HEK293 (cell line): ENCODE results near the gene SPATS1.
A peak's percentile ranks its signal among the peaks of the same experiment; 100 is the strongest.
"Not testable (repeated sequence)": the region's sequence is repeated elsewhere in the genome, so short reads cannot be mapped to it uniquely, and the experiment has no call there.

Experiments
- CTCF ChIA-PET: fragments of 350-600 bp; formaldehyde crosslinking; extraction: SDS; loops from one replicate; lab custom pipeline; 2021; ENCODE audit warnings: antibody characterized with exemption; lab: Yijun Ruan, JAX
- POLR2A ChIA-PET: fragments of 300-600 bp; formaldehyde crosslinking; extraction: SDS; loops from one replicate; lab custom pipeline; 2020; ENCODE audit warnings: antibody characterized with exemption, inconsistent platforms; lab: Yijun Ruan, JAX
- H3K27ac ChIP-seq: fragments of 200-500 bp; sonication (Bioruptor generic); 2 replicates; pipeline ENCODE4 v1.5.1; 2014; ENCODE audit warnings: low read depth, low read length, control low read depth, inconsistent platforms; ENCODE audit errors: extremely low read depth
- H3K36me3 ChIP-seq, 2 experiments: fragments of 200-500 bp in 1 of 2; sonication (Bioruptor generic) in 1 of 2; 1 replicate in 1 of 2; 2 replicates in 1 of 2; pipeline ENCODE4 v1.5.1; 2014 to 2017; ENCODE audit warnings: inconsistent platforms in 2 of 2, low read length in 2 of 2; ENCODE audit not compliant: control insufficient read depth in 2 of 2, insufficient read depth in 1 of 2
- H3K4me1 ChIP-seq: fragments of 200-500 bp; sonication (Bioruptor generic); 2 replicates; pipeline ENCODE4 v1.5.1; 2014; ENCODE audit warnings: mild to moderate bottlenecking, low read length, inconsistent platforms; ENCODE audit not compliant: control insufficient read depth, insufficient read depth
- H3K4me3 ChIP-seq: 2 replicates; pipeline ENCODE4 v1.5.1; 2011; ENCODE audit warnings: low read depth, mild to moderate bottlenecking, control low read depth, low read length, moderate library complexity
- H3K9me3 ChIP-seq: fragments of 200-500 bp; sonication (Bioruptor generic); 2 replicates; pipeline ENCODE4 v1.5.1; 2014; ENCODE audit warnings: low read depth, low read length, inconsistent platforms; ENCODE audit not compliant: control insufficient read depth, insufficient read depth
- BCL11B ChIP-seq: fragments of 450-650 bp; formaldehyde crosslinking; IDR thresholded peaks from 2 replicates; pipeline ENCODE4 v1.5.1; 2016; ENCODE audit warnings: low read depth, missing biosample characterization, missing genetic modification characterization
- GLIS1 ChIP-seq: fragments of 450-650 bp; formaldehyde crosslinking; IDR thresholded peaks from 2 replicates; pipeline ENCODE4 v1.5.1; 2016; ENCODE audit warnings: missing biosample characterization, missing genetic modification characterization
- HOXD13 ChIP-seq: sonication (generic); formaldehyde crosslinking; IDR thresholded peaks from 2 replicates; pipeline ENCODE4 v1.8.0; 2022; ENCODE audit warnings: missing genetic modification reagents, borderline replicate concordance
- KLF1 ChIP-seq: fragments of 450-650 bp; formaldehyde crosslinking; IDR thresholded peaks from 2 replicates; pipeline ENCODE4 v1.5.1; 2016; ENCODE audit warnings: missing biosample characterization, missing genetic modification characterization
- SCRT2 ChIP-seq: fragments of 450-650 bp; formaldehyde crosslinking; IDR thresholded peaks from 2 replicates; pipeline ENCODE4 v1.5.1; 2016; ENCODE audit warnings: missing biosample characterization, missing genetic modification characterization
- SP2 ChIP-seq: fragments of 450-650 bp; formaldehyde crosslinking; IDR thresholded peaks from 2 replicates; pipeline ENCODE4 v1.5.1; 2016; ENCODE audit warnings: missing biosample characterization, missing genetic modification characterization
- YY1 ChIP-seq: fragments of 450-650 bp; formaldehyde crosslinking; IDR thresholded peaks from 2 replicates; pipeline ENCODE4 v1.5.1; 2018; ENCODE audit warnings: missing biosample characterization, missing genetic modification characterization
- ZNF175 ChIP-seq: fragments of 450-650 bp; formaldehyde crosslinking; IDR thresholded peaks from 2 replicates; pipeline ENCODE4 v1.5.1; 2016; ENCODE audit warnings: missing biosample characterization, missing genetic modification characterization
- ZNF24 ChIP-seq: fragments of 450-650 bp; formaldehyde crosslinking; IDR thresholded peaks from 2 replicates; pipeline ENCODE4 v1.5.1; 2016; ENCODE audit warnings: missing biosample characterization, missing genetic modification characterization
- ZNF366 ChIP-seq: fragments of 450-650 bp; formaldehyde crosslinking; conservative IDR thresholded peaks from 2 replicates; pipeline ENCODE4 v1.5.1; 2016; ENCODE audit warnings: missing biosample characterization, missing genetic modification characterization
- ZNF37A ChIP-seq: fragments of 450-650 bp; IDR thresholded peaks from 2 replicates; pipeline ENCODE4 v1.5.1; 2018; ENCODE audit warnings: missing biosample characterization, missing genetic modification characterization
- ZNF423 ChIP-seq: fragments of 450-650 bp; formaldehyde crosslinking; IDR thresholded peaks from 2 replicates; pipeline ENCODE4 v1.5.1; 2016; ENCODE audit warnings: missing biosample characterization, missing genetic modification characterization
- ZSCAN16 ChIP-seq: fragments of 450-650 bp; formaldehyde crosslinking; IDR thresholded peaks from 2 replicates; pipeline ENCODE4 v1.5.1; 2016; ENCODE audit warnings: missing biosample characterization, missing genetic modification characterization
- TF ChIP-seq, protein P1 (sequence below): fragments of 450-650 bp; formaldehyde crosslinking; IDR thresholded peaks from 2 replicates; pipeline ENCODE4 v1.5.1; 2016; ENCODE audit warnings: missing biosample characterization, missing genetic modification characterization
- TF ChIP-seq, protein P2 (sequence below): fragments of 450-650 bp; formaldehyde crosslinking; IDR thresholded peaks from 2 replicates; pipeline ENCODE4 v1.5.1; 2016; ENCODE audit warnings: missing biosample characterization, missing genetic modification characterization
- TF ChIP-seq, protein P3 (sequence below): fragments of 450-650 bp; formaldehyde crosslinking; IDR thresholded peaks from 2 replicates; pipeline ENCODE4 v1.5.0; 2017; ENCODE audit warnings: missing biosample characterization, missing genetic modification characterization, borderline replicate concordance

SPATS1 gene

DNA sequence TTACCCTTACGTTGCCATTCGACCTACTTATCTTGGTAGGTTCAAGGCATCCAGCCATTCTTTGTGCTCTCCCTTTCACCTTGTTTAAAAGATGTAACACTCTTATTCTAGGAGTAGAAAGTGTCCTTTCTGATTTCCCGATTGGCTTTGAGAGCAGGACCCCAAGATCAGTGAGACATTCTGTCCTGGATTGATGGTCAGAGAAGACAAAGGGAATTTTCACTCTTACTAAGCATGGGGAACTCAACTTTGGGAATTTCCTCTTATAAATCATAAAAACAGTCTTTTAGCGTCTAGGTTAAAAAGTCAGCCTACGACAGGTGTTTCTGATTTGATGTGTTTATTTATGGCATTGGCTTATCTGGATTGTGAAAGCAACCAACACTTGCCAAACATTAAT is 26.5 kb upstream of the SPATS1 start (continued):
- TF ChIP-seq, protein P1, sequence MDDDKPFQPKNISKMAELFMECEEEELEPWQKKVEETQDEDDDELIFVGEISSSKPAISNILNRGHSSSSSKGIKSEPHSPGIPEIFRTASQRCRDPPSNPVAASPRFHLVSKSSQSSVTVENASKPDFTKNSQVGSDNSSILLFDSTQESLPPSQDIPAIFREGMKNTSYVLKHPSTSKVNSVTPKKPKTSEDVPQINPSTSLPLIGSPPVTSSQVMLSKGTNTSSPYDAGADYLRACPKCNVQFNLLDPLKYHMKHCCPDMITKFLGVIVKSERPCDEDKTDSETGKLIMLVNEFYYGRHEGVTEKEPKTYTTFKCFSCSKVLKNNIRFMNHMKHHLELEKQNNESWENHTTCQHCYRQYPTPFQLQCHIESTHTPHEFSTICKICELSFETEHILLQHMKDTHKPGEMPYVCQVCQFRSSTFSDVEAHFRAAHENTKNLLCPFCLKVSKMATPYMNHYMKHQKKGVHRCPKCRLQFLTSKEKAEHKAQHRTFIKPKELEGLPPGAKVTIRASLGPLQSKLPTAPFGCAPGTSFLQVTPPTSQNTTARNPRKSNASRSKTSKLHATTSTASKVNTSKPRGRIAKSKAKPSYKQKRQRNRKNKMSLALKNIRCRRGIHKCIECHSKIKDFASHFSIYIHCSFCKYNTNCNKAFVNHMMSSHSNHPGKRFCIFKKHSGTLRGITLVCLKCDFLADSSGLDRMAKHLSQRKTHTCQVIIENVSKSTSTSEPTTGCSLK (tag by site-specific recombination) = no peak

DNA sequence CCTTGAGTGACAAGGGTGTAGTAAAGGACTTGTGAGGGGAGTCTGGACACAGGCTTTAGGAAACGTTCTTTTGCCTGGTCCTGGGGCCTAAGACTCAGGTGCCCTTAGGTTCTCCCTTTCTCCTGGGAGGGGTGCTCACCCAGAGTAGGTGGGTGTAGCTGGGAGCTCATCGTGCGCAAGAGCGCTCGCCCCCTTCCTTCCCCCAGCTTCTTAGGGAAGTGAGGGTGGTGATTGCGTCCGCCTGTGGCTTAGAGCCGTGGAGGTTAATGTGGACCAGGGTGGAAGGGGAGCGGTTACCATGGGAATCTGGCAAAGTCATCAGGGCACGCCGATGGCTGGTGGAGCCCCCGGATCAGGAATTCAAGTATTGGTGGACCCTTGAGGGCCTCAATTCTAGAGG is 26.0 kb upstream of the SPATS1 start:
- TF ChIP-seq ZNF24 (no peak), SP2 (no peak), YY1 (tag by site-specific recombination) (no peak), BCL11B (tag by site-specific recombination) (no peak), ZNF175 (no peak)
- peaks cover 5% of the 10 kb centered on the region; the same call in 1 of the 2 replicates for H3K4me1 ChIP-seq
- H3K27ac ChIP-seq = no peak overlapping the region
- H3K36me3 ChIP-seq = peaks cover 0 to 7% of the 10 kb centered on the region in 2 experiments; a peak in 1 of 3 replicates
- ChIA-PET CTCF (no interaction called here), POLR2A (no interaction called here)
- H3K4me3 ChIP-seq = no peak overlapping the region
- H3K9me3 ChIP-seq = no peaks in the 10 kb centered on the region

DNA sequence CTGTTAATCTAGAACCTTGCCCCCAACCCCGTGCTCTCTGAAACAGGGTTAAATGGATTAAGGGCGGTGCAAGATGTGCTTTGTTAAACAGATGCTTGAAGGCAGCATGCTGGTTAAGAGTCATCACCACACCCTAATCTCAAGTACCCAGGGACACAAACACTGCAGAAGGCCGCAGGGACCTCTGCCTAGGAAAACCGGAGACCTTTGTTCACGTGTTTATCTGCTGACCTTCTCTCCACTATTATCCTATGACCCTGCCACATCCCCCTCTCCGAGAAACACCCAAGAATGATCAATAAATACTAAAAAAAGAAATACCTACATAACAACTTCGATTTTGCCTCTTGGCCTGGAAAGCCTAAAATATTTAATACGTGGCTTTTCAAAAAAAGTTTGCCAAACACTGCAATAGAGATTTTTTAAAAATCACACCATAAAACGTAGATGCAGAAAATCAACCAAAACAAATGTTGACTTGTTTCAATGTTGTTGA is 25.3 kb upstream of the SPATS1 start:
- H3K9me3 ChIP-seq, H3K4me3 ChIP-seq, H3K36me3 ChIP-seq, POLR2A ChIA-PET, H3K27ac ChIP-seq, H3K4me1 ChIP-seq: not testable (repeated sequence)
- 0 out of 2 replicates have a peak, but pooled peaks have one; percentile 24 for TF ChIP-seq KLF1
- CTCF ChIA-PET = interaction anchor here (1.9 kb wide), 1 partner anchor 22 kb away, joined by 8 read pairs; no protein-coding TSS in a partner anchor

DNA sequence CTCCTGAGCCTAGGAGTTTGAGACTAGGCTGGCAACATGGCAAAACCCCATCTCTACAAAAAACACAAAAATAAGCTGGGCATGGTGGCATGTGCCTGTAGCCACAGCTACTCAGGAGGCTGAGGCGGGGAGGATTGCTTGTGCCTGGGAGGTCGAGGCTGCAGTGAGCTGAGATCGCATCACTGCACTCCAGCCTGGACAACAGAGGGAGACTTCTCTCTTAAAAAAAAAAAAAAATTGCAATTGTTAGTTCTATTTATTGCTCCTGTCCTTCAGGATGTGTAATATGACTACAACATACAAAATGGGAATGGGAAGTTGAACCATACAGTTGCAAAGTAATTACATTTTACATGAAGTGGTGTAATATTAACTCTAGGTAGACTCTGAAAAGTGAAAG is 21.2 kb upstream of the SPATS1 start:
- Histone ChIP-seq H3K27ac (no peak overlapping the region), H3K4me3 (no peak overlapping the region), H3K9me3 (no peaks in the 10 kb centered on the region), H3K36me3 (no peaks in the 10 kb centered on the region), H3K4me1 (no peaks in the 10 kb centered on the region)
- CTCF ChIA-PET = interaction anchor here (1.2 kb wide), 1 partner anchor 53 kb away, joined by 3 read pairs; no protein-coding TSS in a partner anchor
- POLR2A ChIA-PET = interaction anchor here (0.6 kb wide), 1 partner anchor 17 kb away, joined by 3 read pairs; no protein-coding TSS in a partner anchor
- TF ChIP-seq ZNF175 (no peak), ZNF37A (tag by site-specific recombination) (no peak), HOXD13 (CRISPR knock-in tag) (no peak), ZSCAN16 (no peak), GLIS1 (tag by site-specific recombination) (no peak), ZNF423 (tag by site-specific recombination) (no peak), ZNF366 (no peak), SCRT2 (no peak)
- TF ChIP-seq, protein P2, sequence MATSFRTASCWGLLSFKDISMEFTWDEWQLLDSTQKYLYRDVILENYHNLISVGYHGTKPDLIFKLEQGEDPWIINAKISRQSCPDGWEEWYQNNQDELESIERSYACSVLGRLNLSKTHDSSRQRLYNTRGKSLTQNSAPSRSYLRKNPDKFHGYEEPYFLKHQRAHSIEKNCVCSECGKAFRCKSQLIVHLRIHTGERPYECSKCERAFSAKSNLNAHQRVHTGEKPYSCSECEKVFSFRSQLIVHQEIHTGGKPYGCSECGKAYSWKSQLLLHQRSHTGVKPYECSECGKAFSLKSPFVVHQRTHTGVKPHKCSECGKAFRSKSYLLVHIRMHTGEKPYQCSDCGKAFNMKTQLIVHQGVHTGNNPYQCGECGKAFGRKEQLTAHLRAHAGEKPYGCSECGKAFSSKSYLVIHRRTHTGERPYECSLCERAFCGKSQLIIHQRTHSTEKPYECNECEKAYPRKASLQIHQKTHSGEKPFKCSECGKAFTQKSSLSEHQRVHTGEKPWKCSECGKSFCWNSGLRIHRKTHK (tag by site-specific recombination) = no peak
- TF ChIP-seq, protein P3, sequence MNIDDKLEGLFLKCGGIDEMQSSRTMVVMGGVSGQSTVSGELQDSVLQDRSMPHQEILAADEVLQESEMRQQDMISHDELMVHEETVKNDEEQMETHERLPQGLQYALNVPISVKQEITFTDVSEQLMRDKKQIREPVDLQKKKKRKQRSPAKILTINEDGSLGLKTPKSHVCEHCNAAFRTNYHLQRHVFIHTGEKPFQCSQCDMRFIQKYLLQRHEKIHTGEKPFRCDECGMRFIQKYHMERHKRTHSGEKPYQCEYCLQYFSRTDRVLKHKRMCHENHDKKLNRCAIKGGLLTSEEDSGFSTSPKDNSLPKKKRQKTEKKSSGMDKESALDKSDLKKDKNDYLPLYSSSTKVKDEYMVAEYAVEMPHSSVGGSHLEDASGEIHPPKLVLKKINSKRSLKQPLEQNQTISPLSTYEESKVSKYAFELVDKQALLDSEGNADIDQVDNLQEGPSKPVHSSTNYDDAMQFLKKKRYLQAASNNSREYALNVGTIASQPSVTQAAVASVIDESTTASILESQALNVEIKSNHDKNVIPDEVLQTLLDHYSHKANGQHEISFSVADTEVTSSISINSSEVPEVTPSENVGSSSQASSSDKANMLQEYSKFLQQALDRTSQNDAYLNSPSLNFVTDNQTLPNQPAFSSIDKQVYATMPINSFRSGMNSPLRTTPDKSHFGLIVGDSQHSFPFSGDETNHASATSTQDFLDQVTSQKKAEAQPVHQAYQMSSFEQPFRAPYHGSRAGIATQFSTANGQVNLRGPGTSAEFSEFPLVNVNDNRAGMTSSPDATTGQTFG (tag by site-specific recombination) = no peak
